ENCODE data around the gene PANK1.

GRCh38 chr10:89679986-89680385 is 34.9 kb upstream of the PANK1 start:
- TF ChIP-seq CTCF (conservative IDR thresholded peaks at IDR 0.05; ENCODE audit: low read depth, low read length) (no peak), EZH2 (IDR thresholded peaks at IDR 0.05; ENCODE audit: borderline replicate concordance, low read depth, low read length, poor library complexity, severe bottlenecking) (no peak)

Measured in A673 (cell line).